HG02623 (cell line): ENCODE results near the gene SLC47A2.

Source experiments
- ATAC-seq: cut with Tn5 transposase; IDR thresholded peaks from one replicate; pipeline ENCODE4 v1.9.1; 2021; ENCODE audit warnings: moderate library complexity; ENCODE audit not compliant: unreplicated experiment

SLC47A2 gene

GRCh38 chr17:19646788-19647696 lies 69.3 kb downstream of the SLC47A2 start:
- no peak for ATAC-seq

- no peak for ATAC-seq
Observed at GRCh38 chr17:19645734-19646201, 70.6 kb downstream of the SLC47A2 start.

- no peak for ATAC-seq
Observed at GRCh38 chr17:19644493-19645210, 71.7 kb downstream of the SLC47A2 start.

DNA sequence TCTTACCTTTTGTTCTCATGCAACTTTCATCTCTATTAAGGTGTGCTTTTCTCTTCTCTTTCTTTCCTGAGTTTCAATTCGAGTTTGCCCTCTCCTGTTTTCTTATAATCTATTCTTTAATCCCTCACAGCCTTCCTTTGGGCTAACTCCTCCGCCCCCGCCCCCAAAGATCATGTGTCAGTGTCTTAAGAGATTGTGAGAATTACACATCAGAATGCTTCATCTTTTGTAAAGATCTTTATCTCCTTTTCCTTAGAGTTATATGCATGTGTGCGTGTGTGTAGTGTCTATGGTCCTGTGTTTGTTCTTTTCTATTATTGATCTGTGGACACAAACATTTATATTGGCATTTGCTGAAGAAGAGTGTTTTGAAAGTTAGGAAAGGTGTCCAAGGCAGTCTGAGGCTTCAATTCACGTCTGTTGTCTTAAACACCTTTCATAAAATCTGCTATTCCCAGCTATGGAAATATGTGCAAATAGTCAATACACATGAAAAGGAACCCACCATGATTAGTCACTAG lies 74.0 kb downstream of the SLC47A2 start:
- ATAC-seq: no peak

GRCh38 chr17:19641687-19642372 lies 74.6 kb downstream of the SLC47A2 start:
- ATAC-seq: no peak

- ATAC-seq: no peak
Observed at GRCh38 chr17:19631905-19632304, 84.5 kb downstream of the SLC47A2 start.

DNA sequence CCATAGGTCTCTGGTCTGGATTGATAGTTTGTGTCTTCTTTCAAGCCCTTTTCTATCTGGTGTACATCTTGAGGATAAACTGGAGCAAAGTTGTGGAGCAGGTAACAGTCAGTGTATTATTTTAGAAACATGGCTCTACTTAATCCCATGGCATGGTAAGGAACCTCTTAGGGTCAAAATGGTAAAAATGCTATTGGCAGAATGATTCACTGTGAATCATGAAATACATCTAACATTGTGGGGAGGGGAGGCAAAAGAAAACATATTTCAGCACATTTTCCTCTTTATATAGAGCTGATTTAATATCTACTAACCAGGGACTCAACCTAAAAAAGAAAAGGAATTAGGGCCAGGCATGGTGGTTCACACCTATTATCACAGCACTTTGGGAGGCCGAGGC lies 85.7 kb downstream of the SLC47A2 start:
- ATAC-seq: no peak

DNA sequence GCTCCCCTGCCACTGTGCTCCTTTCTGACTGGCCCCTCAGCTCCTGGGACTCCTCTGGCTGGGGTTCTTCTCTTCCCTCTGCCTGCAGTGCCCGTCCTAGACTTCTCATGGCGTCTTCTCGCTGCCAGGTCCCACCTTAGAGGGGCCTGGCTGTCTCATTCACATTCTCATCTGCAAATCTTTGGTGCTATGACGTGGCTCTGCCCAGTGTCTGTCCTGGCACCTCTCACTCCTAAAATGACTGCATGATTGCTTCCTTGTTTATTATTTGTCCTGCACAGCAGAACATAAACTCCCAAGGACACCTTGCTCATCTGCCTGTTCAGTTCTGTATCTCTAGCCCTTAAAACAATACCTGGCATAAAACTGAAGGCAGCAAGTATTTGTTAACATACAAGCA lies 86.3 kb downstream of the SLC47A2 start:
- ATAC-seq: no peak

DNA sequence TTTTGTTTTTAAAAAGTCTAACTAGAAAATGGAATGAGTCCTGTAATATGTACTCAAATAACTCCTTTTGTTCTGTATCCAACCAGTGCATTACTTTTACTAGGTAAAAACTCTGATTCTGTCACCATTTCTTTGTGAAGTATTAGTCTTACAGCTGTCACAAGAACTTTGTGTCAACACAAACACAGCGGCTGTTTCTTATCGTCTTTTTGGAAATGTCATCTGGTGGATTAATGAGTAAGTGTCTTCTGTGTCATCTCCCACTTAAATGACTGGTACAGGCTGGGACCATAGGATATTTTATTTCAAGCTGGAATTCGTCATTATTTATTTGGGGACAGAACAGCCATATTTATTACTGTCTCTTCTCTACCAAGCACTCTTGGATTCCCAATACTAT lies 86.9 kb downstream of the SLC47A2 start:
- no peak for ATAC-seq
